ENCODE data around the gene PARP16.
A peak's percentile ranks its signal among the peaks of the same experiment; 100 is the strongest.

DNA sequence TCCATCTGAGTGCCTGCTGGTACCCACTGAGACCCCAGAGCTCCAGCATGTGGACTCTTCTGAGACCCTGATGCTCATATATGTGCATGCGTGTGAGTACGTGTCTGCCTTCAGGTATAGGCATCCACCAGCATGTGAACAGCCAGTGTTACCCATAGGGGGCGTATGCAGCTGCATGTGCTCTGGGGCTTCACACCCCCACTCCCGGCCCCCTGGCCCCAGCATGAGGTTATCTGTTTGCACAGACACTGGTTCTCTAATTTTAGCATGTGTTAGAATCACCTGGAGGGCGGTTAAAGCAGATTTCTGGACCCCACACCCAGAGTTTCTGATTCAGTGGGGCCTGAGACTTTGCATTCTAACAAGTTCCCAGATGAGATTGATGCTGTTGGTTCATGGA, 74.6 kb downstream of the PARP16 start:
- TF ChIP-seq, protein P1, sequence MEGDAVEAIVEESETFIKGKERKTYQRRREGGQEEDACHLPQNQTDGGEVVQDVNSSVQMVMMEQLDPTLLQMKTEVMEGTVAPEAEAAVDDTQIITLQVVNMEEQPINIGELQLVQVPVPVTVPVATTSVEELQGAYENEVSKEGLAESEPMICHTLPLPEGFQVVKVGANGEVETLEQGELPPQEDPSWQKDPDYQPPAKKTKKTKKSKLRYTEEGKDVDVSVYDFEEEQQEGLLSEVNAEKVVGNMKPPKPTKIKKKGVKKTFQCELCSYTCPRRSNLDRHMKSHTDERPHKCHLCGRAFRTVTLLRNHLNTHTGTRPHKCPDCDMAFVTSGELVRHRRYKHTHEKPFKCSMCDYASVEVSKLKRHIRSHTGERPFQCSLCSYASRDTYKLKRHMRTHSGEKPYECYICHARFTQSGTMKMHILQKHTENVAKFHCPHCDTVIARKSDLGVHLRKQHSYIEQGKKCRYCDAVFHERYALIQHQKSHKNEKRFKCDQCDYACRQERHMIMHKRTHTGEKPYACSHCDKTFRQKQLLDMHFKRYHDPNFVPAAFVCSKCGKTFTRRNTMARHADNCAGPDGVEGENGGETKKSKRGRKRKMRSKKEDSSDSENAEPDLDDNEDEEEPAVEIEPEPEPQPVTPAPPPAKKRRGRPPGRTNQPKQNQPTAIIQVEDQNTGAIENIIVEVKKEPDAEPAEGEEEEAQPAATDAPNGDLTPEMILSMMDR (IDR thresholded peaks at IDR 0.05 in 8 of 11, conservative IDR thresholded peaks at IDR 0.05 in 3 of 11) = peak in 7 of 11 experiments; percentile 7 to 39 (median 34)
- TF ChIP-seq POLR2A (IDR thresholded peaks at IDR 0.05) (no peak), POLR2AphosphoS5 (IDR thresholded peaks at IDR 0.05) (no peak)
